ENCODE results near the gene SDK1.
A peak's percentile ranks its signal among the peaks of the same experiment; 100 is the strongest.

The SDK1 gene

DNA sequence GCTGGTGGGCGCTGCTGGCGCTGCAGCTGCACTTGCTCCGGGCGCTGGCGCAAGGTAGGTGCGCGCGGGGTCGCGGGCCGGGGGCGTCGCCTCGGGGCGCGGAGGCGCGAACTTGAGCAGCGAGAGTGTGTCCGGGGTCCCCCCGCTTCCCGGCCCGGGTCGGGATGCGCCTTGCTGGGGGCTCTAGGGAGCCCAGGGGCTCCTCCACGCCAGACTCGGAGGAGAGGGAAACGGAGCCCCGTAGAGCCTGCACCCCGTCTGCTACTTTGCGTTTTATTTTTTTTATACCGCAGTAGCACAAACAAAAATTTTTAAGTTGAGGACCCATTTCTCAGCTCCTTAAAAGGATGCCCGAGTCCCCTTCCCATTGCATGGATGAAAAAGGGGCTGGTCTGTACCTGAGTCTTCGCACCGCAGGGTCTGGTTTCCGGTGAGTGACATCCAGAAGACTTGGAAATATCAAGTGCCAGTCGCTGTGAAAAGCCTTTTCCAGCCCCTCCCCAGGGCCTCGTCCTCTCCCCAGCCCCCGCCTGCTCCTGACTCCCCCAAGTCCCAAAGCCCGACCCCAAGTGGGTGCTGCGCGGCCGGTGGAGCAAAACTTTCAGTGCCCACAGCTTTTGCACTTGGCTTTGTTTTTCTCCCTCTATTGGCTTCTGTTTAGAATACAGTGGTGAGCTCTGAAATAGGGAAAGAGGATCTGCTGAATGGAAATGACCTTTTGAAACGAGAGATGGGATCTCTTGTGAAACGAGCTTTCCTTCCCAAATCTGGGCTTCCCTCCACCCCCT, 973 bp downstream of the SDK1 start:
- no peaks in the 10 kb centered on the region for H3K9me3 Mint-ChIP-seq
- H3K4me1 Mint-ChIP-seq (ENCODE audit: low read depth), result peaks cover 18% of the 10 kb centered on the region
- peak overlapping the region; percentile 71 for H3K4me3 Mint-ChIP-seq
- DNase-seq, result peak; percentile 41
- no peaks in the 10 kb centered on the region for H3K36me3 Mint-ChIP-seq (ENCODE audit: low read depth)
- H3K27me3 Mint-ChIP-seq, result peaks cover 39% of the 10 kb centered on the region
- H3K27ac Mint-ChIP-seq, result peak overlapping the region; percentile 56

DNA sequence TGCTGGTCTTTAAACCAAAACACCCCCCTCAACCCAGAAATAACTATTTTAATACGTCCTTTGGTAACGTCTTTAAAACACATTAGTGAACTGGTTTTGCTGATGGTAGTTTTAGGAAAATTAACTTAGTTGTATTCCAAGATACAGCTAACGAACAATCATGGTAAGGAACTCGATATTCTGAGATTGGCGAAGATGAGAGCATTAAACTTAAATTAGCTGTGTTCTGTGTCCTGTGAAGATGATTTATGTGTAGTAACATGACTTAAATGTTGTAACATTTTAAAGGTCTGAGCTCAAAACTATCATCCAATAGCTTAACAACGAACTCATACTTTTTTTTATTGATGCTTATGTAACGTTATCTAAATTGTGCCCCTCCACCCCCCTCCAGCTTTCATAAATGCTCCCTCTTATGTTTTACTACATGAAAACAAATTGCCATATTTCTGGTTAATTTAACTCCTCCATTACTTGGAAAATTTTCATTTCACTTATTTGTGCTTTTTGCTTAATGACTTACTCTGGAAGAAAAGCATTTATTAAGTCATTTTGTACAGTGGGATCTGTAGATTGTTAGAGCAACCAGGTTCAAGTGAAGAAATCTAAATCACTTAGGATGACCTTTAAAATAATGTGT, 1.7 kb downstream of the SDK1 start:
- Mint-ChIP-seq H3K4me3 (peak overlapping the region; percentile 71), H3K4me1 (ENCODE audit: low read depth) (peaks cover 18% of the 10 kb centered on the region), H3K9me3 (no peaks in the 10 kb centered on the region), H3K27me3 (peaks cover 35% of the 10 kb centered on the region), H3K36me3 (ENCODE audit: low read depth) (no peaks in the 10 kb centered on the region), H3K27ac (no peak overlapping the region)
- no peak for DNase-seq

DNA sequence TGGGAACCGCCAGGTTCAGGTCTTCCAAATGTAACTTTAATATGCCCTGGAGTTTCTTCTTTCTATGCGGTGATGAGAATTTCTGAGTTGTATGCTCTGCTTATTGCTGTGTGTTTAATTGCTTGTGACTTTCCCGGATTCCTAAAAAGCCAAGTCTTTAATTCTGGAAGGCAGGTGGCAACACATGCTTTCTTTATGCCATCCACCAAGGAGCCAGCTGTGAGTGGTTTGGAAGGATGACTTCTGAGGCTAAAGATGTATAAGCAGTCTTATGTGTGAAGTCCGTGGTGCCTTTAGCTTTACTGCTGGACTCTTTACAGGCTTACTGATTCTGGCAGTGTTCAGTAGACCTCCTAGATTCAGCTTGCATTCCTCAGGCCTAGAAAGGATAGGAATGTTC, 3.1 kb downstream of the SDK1 start:
- Mint-ChIP-seq H3K9me3 (no peaks in the 10 kb centered on the region), H3K4me1 (ENCODE audit: low read depth) (peaks cover 20% of the 10 kb centered on the region), H3K36me3 (ENCODE audit: low read depth) (no peaks in the 10 kb centered on the region), H3K4me3 (no peak overlapping the region), H3K27me3 (peaks cover 32% of the 10 kb centered on the region), H3K27ac (no peak overlapping the region)
- DNase-seq, result no peak

DNA sequence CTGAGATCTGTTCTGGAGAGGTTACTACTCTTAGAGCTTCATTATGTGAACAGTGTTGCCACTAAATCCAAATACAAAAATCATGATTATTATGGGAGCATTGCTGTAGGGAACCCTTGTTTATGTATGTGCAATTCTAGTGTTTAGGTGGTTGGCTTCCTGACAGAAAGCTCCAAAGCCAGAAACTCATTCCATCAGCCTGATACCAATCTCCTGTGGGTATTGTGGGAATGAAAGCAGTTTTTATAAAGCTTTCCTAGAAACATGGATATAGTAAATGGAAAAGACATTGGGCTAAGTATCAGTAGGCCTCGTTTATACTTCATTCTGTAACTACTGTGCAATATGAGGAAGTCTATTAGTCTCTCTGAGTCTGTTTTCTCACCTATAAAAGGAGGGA, 6.4 kb downstream of the SDK1 start:
- no peaks in the 10 kb centered on the region for H3K9me3 Mint-ChIP-seq
- H3K27me3 Mint-ChIP-seq, result peaks cover 24% of the 10 kb centered on the region
- peaks cover 10% of the 10 kb centered on the region for H3K4me1 Mint-ChIP-seq (ENCODE audit: low read depth)
- H3K4me3 Mint-ChIP-seq, result no peak overlapping the region
- no peak overlapping the region for H3K27ac Mint-ChIP-seq
- no peak for DNase-seq
- no peaks in the 10 kb centered on the region for H3K36me3 Mint-ChIP-seq (ENCODE audit: low read depth)

DNA sequence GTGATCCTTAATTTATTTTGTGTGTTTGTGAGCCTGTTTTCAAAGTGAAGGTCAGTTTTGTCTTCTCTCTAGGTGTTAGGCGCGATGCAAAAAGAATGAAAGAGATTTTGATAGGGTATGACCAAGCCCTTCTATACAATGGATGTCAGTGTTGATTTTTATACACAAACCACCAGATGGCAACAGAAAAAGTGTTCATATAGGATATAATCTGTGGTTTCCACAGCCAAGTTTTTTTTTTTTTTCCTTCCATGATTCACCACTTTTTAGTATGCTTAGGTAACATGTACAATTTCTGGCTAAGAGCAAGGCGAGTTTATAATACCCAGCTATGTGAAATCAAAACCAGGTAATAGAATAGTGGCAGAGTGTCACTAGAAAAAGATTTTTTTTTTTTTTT, 8.1 kb downstream of the SDK1 start:
- Mint-ChIP-seq H3K36me3 (ENCODE audit: low read depth) (no peaks in the 10 kb centered on the region), H3K9me3 (no peaks in the 10 kb centered on the region), H3K27ac (no peak overlapping the region), H3K4me3 (no peak overlapping the region), H3K27me3 (peaks cover 10% of the 10 kb centered on the region), H3K4me1 (ENCODE audit: low read depth) (peaks cover 3% of the 10 kb centered on the region)
- no peak for DNase-seq

DNA sequence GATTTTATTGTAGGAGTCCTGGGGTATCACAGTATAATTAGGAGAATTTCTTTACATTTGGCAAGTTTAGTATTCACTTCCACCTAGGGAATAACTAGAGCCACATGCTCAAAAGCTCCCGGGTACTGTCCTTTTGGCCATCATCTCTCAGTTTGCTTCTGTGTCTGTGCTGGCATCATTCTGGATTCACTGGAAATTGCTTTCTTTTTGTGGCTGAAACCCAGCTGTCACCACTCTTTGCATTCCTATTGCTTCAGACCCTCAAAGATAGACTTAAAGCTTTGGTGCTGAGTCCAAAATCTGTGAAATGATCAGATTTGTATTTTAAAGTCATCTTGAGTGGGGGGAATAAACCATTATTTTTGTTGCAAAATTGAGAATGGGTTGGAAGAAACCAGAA, 8.9 kb downstream of the SDK1 start:
- peaks cover 9% of the 10 kb centered on the region for H3K27me3 Mint-ChIP-seq
- no peak overlapping the region for H3K4me3 Mint-ChIP-seq
- peaks cover 3% of the 10 kb centered on the region for H3K4me1 Mint-ChIP-seq (ENCODE audit: low read depth)
- no peak for DNase-seq
- no peaks in the 10 kb centered on the region for H3K9me3 Mint-ChIP-seq
- H3K27ac Mint-ChIP-seq, result no peak overlapping the region
- H3K36me3 Mint-ChIP-seq (ENCODE audit: low read depth), result no peaks in the 10 kb centered on the region

DNA sequence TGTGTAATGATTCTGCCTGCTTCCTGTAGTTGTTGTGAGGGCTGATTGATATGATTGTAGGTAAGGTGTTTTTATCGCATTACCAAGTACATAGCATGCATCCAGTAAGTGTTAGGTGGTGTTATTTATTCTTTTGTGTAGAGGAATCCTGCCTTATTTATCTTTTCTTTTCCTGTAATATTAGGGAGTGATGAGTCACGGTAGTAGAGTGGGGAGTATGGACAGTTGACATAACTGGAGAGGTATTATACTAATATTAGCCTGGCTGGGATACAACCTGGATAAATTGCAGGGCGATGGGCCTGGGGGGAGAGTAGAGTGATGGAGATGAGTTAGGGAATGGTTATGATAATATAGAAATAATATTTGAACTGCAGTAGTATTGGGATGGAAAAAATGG, 9.8 kb downstream of the SDK1 start:
- Mint-ChIP-seq H3K27me3 (peaks cover 9% of the 10 kb centered on the region), H3K4me3 (no peak overlapping the region), H3K27ac (no peak overlapping the region), H3K36me3 (ENCODE audit: low read depth) (no peaks in the 10 kb centered on the region), H3K4me1 (ENCODE audit: low read depth) (peaks cover 3% of the 10 kb centered on the region), H3K9me3 (no peaks in the 10 kb centered on the region)
- no peak for DNase-seq

DNA sequence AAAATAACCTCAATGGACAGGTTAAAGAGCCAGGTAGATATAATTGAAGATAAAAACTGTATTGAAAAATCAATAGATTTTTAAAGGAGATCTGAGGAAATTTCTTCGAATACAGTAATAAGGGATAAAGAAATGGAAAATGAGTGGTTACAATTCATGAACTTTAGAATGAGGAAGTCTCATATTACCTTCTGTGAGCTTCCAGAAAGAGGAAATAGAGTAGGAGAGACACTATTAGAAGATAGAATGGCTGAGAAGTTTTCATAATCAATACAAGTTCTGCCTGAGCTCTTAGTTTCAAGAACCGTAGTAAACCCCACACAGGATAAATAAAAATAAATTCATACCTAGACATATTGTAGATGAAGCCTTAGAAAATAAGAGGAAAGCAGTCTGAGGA, 11.5 kb downstream of the SDK1 start:
- no peak for DNase-seq
- Mint-ChIP-seq H3K4me1 (ENCODE audit: low read depth) (peaks cover 3% of the 10 kb centered on the region), H3K27me3 (peaks cover 9% of the 10 kb centered on the region)

DNA sequence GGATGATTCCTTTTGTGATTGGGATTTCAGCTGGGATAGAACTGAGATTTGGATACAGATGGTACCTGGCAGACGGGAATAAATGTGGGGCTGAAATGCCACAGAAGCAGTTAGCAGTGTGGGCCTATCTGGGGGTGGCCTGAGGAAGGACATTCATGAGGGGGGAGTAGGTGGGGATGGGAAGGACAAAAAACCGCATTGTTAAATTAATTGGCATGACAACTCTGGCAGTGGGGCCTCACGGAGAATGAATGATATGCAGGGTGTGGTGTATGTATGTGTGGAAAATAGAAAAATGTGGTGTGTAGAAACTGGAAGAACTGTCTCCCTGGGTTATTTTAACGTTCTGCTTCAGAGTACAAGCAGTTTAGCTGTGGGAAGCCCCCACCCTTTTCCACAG, 17.8 kb downstream of the SDK1 start:
- Mint-ChIP-seq H3K4me3 (no peak overlapping the region), H3K36me3 (ENCODE audit: low read depth) (no peaks in the 10 kb centered on the region), H3K27ac (no peak overlapping the region), H3K4me1 (ENCODE audit: low read depth) (peaks cover 1% of the 10 kb centered on the region), H3K9me3 (no peaks in the 10 kb centered on the region), H3K27me3 (no peaks in the 10 kb centered on the region)
- DNase-seq, result no peak

More for the DNA sequence above, 11.5 kb downstream of the SDK1 start:
- Mint-ChIP-seq H3K36me3 (ENCODE audit: low read depth) (no peaks in the 10 kb centered on the region), H3K4me3 (no peak overlapping the region), H3K27ac (no peak overlapping the region), H3K9me3 (no peaks in the 10 kb centered on the region)

DNA sequence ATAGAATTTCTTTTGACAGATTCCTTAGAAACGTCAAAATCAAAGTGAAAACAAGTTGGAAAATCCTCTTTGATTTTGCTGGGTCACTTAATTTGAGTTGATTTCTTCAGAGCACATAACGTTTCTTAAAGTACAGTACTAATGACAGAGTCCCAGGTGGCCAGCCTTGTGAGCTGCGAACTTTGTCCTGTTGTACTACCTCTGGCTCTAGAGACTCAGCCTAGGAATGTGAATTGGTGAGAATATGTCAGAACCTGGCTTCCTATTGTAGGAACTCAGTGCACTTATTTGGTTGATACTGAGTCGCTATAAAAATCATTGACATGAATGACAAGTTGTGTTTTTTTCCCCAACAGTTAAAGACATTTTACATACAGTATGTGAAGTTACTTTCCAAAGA, 20.2 kb downstream of the SDK1 start:
- Mint-ChIP-seq H3K4me3 (no peak overlapping the region), H3K27me3 (no peaks in the 10 kb centered on the region), H3K36me3 (ENCODE audit: low read depth) (no peaks in the 10 kb centered on the region), H3K9me3 (no peaks in the 10 kb centered on the region), H3K4me1 (ENCODE audit: low read depth) (peaks cover 1% of the 10 kb centered on the region), H3K27ac (no peak overlapping the region)
- DNase-seq, result no peak

DNA sequence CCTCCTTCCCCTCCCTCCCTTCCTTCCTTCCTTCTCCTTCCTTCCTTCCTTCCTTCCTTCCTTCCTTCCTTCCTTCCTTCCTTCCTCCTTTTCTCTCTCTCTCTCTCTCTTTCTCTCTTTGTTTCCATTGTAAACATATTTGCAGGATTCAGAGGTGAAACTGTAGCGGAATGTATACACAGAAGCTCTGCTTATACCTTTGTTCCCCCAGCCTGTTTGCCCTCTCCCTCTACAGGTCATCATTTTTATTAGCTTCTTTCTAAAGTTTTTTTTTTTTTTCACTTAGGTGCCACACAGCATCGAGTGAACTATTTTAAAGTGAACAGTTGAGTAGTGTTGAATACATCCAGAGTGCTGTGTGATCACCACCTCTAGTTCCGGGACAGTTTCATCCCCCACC, 20.7 kb downstream of the SDK1 start:
- Mint-ChIP-seq H3K27me3 (no peaks in the 10 kb centered on the region), H3K36me3 (ENCODE audit: low read depth) (no peaks in the 10 kb centered on the region), H3K4me1 (ENCODE audit: low read depth) (peaks cover 1% of the 10 kb centered on the region), H3K9me3 (no peaks in the 10 kb centered on the region), H3K4me3 (no peak overlapping the region), H3K27ac (no peak overlapping the region)
- no peak for DNase-seq

DNA sequence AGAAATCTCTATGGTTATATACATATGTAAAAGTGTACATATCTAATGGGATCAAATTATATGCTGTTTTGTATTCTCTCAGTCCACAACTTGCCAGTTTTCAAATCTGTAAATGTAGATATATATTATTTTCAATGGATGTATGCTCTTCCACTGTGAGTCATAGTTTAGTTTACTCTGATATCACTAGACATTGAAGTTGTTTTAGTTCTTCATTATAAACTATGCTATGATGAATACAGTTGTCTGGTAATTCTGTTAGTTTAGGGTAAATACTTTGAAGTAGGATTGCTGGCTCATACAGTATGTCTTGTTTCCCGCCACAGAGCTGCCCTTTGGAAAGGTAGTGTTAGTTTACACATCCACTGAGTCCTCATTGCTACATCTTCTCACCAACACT, 25.2 kb downstream of the SDK1 start:
- no peak overlapping the region for H3K4me3 Mint-ChIP-seq
- peaks cover 1% of the 10 kb centered on the region for H3K4me1 Mint-ChIP-seq (ENCODE audit: low read depth)
- DNase-seq, result no peak
- H3K27me3 Mint-ChIP-seq, result peaks cover 13% of the 10 kb centered on the region
- H3K9me3 Mint-ChIP-seq, result no peaks in the 10 kb centered on the region
- H3K27ac Mint-ChIP-seq, result no peak overlapping the region
- H3K36me3 Mint-ChIP-seq (ENCODE audit: low read depth), result no peaks in the 10 kb centered on the region

DNA sequence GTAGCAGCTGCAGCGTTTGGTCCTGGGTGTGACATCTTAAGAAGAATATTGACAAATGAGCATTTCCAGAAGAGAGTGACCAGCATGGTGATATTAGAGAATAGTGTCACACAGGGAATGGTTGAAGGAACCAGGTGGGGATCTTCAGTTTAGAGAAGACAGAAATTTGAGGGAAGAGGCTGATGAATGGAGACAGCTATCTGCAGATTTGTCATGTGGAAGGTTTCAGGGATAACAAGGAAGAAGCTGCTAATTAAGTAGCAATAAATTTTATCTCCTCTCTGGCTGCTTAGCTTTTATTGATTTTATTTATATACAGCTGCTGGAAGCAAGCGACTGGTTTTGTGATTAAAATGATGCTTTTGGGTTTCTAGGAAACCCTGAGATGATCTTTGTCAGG, 26.0 kb downstream of the SDK1 start:
- Mint-ChIP-seq H3K36me3 (ENCODE audit: low read depth) (no peaks in the 10 kb centered on the region), H3K9me3 (no peaks in the 10 kb centered on the region), H3K27ac (no peak overlapping the region), H3K4me1 (ENCODE audit: low read depth) (no peaks in the 10 kb centered on the region), H3K4me3 (no peak overlapping the region), H3K27me3 (peaks cover 13% of the 10 kb centered on the region)
- DNase-seq, result no peak

DNA sequence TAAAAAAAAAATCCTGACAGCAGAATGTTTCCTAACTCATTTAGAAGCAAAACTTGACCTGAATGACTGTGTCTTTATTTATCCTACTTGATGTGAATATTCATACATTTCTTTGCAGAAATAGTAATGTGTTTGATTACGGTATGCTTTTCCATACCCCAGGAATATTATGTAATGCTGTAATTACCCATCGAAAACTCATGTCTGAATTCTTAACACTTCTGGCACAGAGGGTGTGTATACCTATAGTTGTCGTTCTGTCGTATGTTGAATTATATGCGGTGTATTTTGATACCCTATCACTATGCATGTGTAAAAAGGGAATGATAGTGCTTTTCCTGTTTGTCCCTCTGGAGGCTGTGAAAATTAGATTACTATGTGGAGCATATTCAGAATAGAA, 26.6 kb downstream of the SDK1 start:
- Mint-ChIP-seq H3K27me3 (peaks cover 13% of the 10 kb centered on the region), H3K9me3 (no peaks in the 10 kb centered on the region), H3K4me1 (ENCODE audit: low read depth) (no peaks in the 10 kb centered on the region), H3K36me3 (ENCODE audit: low read depth) (no peaks in the 10 kb centered on the region), H3K4me3 (no peak overlapping the region), H3K27ac (no peak overlapping the region)
- no peak for DNase-seq

DNA sequence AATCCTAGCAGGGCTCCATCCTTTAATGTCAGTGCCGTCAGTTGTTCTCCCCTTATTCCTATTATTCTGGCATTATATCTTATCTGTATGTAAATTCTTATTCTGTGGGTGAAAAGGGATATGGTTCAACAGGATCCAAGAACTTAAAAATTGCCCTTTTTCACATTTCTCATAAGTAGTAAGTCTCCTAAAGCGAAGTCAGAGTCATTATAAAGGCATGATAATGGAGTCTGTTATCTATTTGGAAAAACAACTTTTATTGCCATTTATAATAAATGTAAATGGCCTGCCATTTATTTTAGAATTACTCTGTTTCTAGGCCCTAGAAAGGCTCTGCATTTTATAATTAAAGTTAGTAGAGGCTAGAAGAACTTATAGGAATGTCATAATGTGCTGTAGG, 31.3 kb downstream of the SDK1 start:
- Mint-ChIP-seq H3K4me1 (ENCODE audit: low read depth) (peaks cover 4% of the 10 kb centered on the region), H3K27me3 (peaks cover 41% of the 10 kb centered on the region), H3K4me3 (no peak overlapping the region), H3K27ac (no peak overlapping the region), H3K9me3 (no peaks in the 10 kb centered on the region), H3K36me3 (ENCODE audit: low read depth) (no peaks in the 10 kb centered on the region)
- no peak for DNase-seq
